Astrocyte (in vitro differentiated cells and primary cell): Measurements from ENCODE around the gene ATL3. TPM values are rescaled to one million over a fixed set of nuclear protein-coding genes. Genes with fewer than 3 reads are reported as not detected.

Experiments
- DNase-seq: peaks from one replicate; pipeline ENCODE4 v3.0.0-alpha.2; 2010; ENCODE audit warnings: low read depth
- FAIRE-seq: peaks from 2 replicates; lab custom pipeline; 2011; peaks lifted over from hg19 to GRCh38; lab: Jason Lieb, UNC
- H2AFZ ChIP-seq: 2 replicates; pipeline ENCODE4 v1.6.0; 2012; ENCODE audit warnings: low read depth, low read length, inconsistent platforms
- H3K27ac ChIP-seq: 2 replicates; pipeline ENCODE4 v1.5.1; 2011; ENCODE audit warnings: low read depth, low read length, inconsistent platforms
- H3K27me3 ChIP-seq: 2 replicates; pipeline ENCODE4 v1.6.0; 2011; ENCODE audit warnings: low read length, inconsistent platforms; ENCODE audit not compliant: insufficient read depth
- H3K36me3 ChIP-seq: 2 replicates; pipeline ENCODE4 v1.5.1; 2011; ENCODE audit warnings: low read length, inconsistent platforms; ENCODE audit not compliant: insufficient read depth
- H3K4me1 ChIP-seq: 2 replicates; pipeline ENCODE4 v1.5.1; 2011; ENCODE audit warnings: low read length, inconsistent platforms; ENCODE audit not compliant: insufficient read depth
- H3K4me2 ChIP-seq: 2 replicates; pipeline ENCODE4 v1.6.0; 2012; ENCODE audit warnings: low read length, inconsistent platforms
- H3K4me3 ChIP-seq: 2 replicates; pipeline ENCODE4 v1.5.1; 2011; ENCODE audit warnings: low read depth, mild to moderate bottlenecking, low read length, inconsistent platforms; ENCODE audit not compliant: insufficient read depth
- H3K79me2 ChIP-seq: 2 replicates; pipeline ENCODE4 v1.6.0; 2012; ENCODE audit warnings: mild to moderate bottlenecking, low read length, inconsistent platforms; ENCODE audit not compliant: insufficient read depth
- H3K9ac ChIP-seq: 2 replicates; pipeline ENCODE4 v1.6.0; 2012; ENCODE audit warnings: mild to moderate bottlenecking, low read length, inconsistent platforms
- H3K9me3 ChIP-seq: 2 replicates; pipeline ENCODE4 v1.5.1; 2012; ENCODE audit warnings: low read depth, mild to moderate bottlenecking, low read length, inconsistent platforms; ENCODE audit not compliant: insufficient read depth
- H4K20me1 ChIP-seq: 2 replicates; pipeline ENCODE4 v1.6.0; 2012; ENCODE audit warnings: low read length, inconsistent platforms; ENCODE audit not compliant: insufficient read depth
- H3K27ac Mint-ChIP-seq: one replicate; pipeline ENCODE4 v1.8.0; 2021; ENCODE audit warnings: mild to moderate bottlenecking, mixed read lengths; ENCODE audit not compliant: unreplicated experiment
- H3K27me3 Mint-ChIP-seq: one replicate; pipeline ENCODE4 v1.8.0; 2021; ENCODE audit warnings: low read depth, mixed read lengths; ENCODE audit not compliant: unreplicated experiment
- H3K36me3 Mint-ChIP-seq: one replicate; pipeline ENCODE4 v1.8.0; 2021; ENCODE audit warnings: low read depth, mixed read lengths; ENCODE audit not compliant: unreplicated experiment
- H3K4me1 Mint-ChIP-seq: one replicate; pipeline ENCODE4 v1.8.0; 2021; ENCODE audit warnings: low read depth, mixed read lengths; ENCODE audit not compliant: unreplicated experiment
- H3K4me3 Mint-ChIP-seq: one replicate; pipeline ENCODE4 v1.8.0; 2021; ENCODE audit warnings: mild to moderate bottlenecking, moderate library complexity, mixed read lengths; ENCODE audit not compliant: unreplicated experiment
- H3K9me3 Mint-ChIP-seq: one replicate; pipeline ENCODE4 v1.8.0; 2021; ENCODE audit warnings: mild to moderate bottlenecking, mixed read lengths; ENCODE audit not compliant: unreplicated experiment
- CTCF ChIP-seq: IDR thresholded peaks from 2 replicates; pipeline ENCODE4 v1.5.1; 2011; ENCODE audit warnings: low read depth, mild to moderate bottlenecking, inconsistent platforms, low read length, moderate library complexity; ENCODE audit not compliant: insufficient read depth
- EZH2 ChIP-seq: IDR thresholded peaks from 2 replicates; pipeline ENCODE4 v1.6.1; 2012; ENCODE audit warnings: mild to moderate bottlenecking, low read length, inconsistent platforms; ENCODE audit not compliant: insufficient read depth
- total RNA-seq: library from RNA; stranded (reverse); gene quantifications from 2 replicates; pipeline ENCODE4 v1.2.1, GENCODE V29; 2021

Gene ATL3
- total RNA-seq, 1 donor from 2014 or later = 45.2 TPM

- DNase-seq (no peak), FAIRE-seq (no peak)
- H4K20me1 ChIP-seq = no peaks in the 10 kb centered on the region
- H3K4me3 ChIP-seq = no peak overlapping the region
- Mint-ChIP-seq H3K9me3 (no peaks in the 10 kb centered on the region), H3K36me3 (no peaks in the 10 kb centered on the region), H3K4me1 (peaks cover 29% of the 10 kb centered on the region), H3K27ac (no peak overlapping the region), H3K4me3 (no peak overlapping the region), H3K27me3 (peaks cover 2% of the 10 kb centered on the region)
- no peaks in the 10 kb centered on the region for H3K9me3 ChIP-seq
- H3K4me1 ChIP-seq = peaks cover 40% of the 10 kb centered on the region
- H2AFZ ChIP-seq = no peak overlapping the region
- no peaks in the 10 kb centered on the region for H3K36me3 ChIP-seq
- H3K4me2 ChIP-seq = no peak overlapping the region
- H3K79me2 ChIP-seq = peaks cover 3% of the 10 kb centered on the region
- H3K27ac ChIP-seq = no peak overlapping the region
- TF ChIP-seq CTCF (no peak), EZH2 (no peak)
- H3K27me3 ChIP-seq = no peaks in the 10 kb centered on the region
- no peak overlapping the region for H3K9ac ChIP-seq
These were observed 59.0 kb downstream of the ATL3 start for GRCh38 chr11:63612181-63612580.

- Mint-ChIP-seq H3K27ac (no peak overlapping the region), H3K9me3 (no peaks in the 10 kb centered on the region), H3K4me3 (no peak overlapping the region), H3K4me1 (peaks cover 29% of the 10 kb centered on the region), H3K36me3 (no peaks in the 10 kb centered on the region), H3K27me3 (peaks cover 2% of the 10 kb centered on the region)
- Histone ChIP-seq H3K9me3 (no peaks in the 10 kb centered on the region), H4K20me1 (no peaks in the 10 kb centered on the region), H3K27me3 (no peaks in the 10 kb centered on the region), H3K9ac (no peak overlapping the region), H3K4me3 (no peak overlapping the region), H2AFZ (no peak overlapping the region), H3K79me2 (peaks cover 3% of the 10 kb centered on the region), H3K27ac (no peak overlapping the region), H3K4me1 (peaks cover 40% of the 10 kb centered on the region), H3K36me3 (no peaks in the 10 kb centered on the region), H3K4me2 (peak overlapping the region; percentile 63)
- no peak for TF ChIP-seq EZH2
- TF ChIP-seq CTCF = no peak
- FAIRE-seq (no peak), DNase-seq (no peak)
These were observed 59.8 kb downstream of the ATL3 start for GRCh38 chr11:63611395-63611747.

- Mint-ChIP-seq H3K36me3 (no peaks in the 10 kb centered on the region), H3K9me3 (no peaks in the 10 kb centered on the region), H3K27ac (no peak overlapping the region), H3K4me3 (no peak overlapping the region), H3K27me3 (peaks cover 2% of the 10 kb centered on the region), H3K4me1 (peaks cover 29% of the 10 kb centered on the region)
- no peak overlapping the region for H3K9ac ChIP-seq
- TF ChIP-seq CTCF = no peak
- no peak for TF ChIP-seq EZH2
- no peaks in the 10 kb centered on the region for H3K9me3 ChIP-seq
- H3K79me2 ChIP-seq = peaks cover 3% of the 10 kb centered on the region
- FAIRE-seq (no peak), DNase-seq (peak; percentile 9)
- no peaks in the 10 kb centered on the region for H4K20me1 ChIP-seq
- peaks cover 40% of the 10 kb centered on the region for H3K4me1 ChIP-seq
- H3K27me3 ChIP-seq = no peaks in the 10 kb centered on the region
- H3K27ac ChIP-seq = no peak overlapping the region
- H3K36me3 ChIP-seq = no peaks in the 10 kb centered on the region
- H3K4me2 ChIP-seq = peak overlapping the region; percentile 63
- no peak overlapping the region for H3K4me3 ChIP-seq
- H2AFZ ChIP-seq = no peak overlapping the region
These were observed 60.4 kb downstream of the ATL3 start for GRCh38 chr11:63610604-63611394.
